HEK293 (cell line): ENCODE data around the gene CELSR1.

Source experiments
- CTCF ChIA-PET: fragments of 350-600 bp; formaldehyde crosslinking; extraction: SDS; loops from one replicate; lab custom pipeline; 2021; ENCODE audit warnings: antibody characterized with exemption; lab: Yijun Ruan, JAX
- POLR2A ChIA-PET: fragments of 300-600 bp; formaldehyde crosslinking; extraction: SDS; loops from one replicate; lab custom pipeline; 2020; ENCODE audit warnings: antibody characterized with exemption, inconsistent platforms; lab: Yijun Ruan, JAX
- H3K27ac ChIP-seq: fragments of 200-500 bp; sonication (Bioruptor generic); 2 replicates; pipeline ENCODE4 v1.5.1; 2014; ENCODE audit warnings: low read depth, low read length, control low read depth, inconsistent platforms; ENCODE audit errors: extremely low read depth
- H3K36me3 ChIP-seq, 2 experiments: fragments of 200-500 bp in 1 of 2; sonication (Bioruptor generic) in 1 of 2; 1 replicate in 1 of 2; 2 replicates in 1 of 2; pipeline ENCODE4 v1.5.1; 2014 to 2017; ENCODE audit warnings: inconsistent platforms in 2 of 2, low read length in 2 of 2; ENCODE audit not compliant: control insufficient read depth in 2 of 2, insufficient read depth in 1 of 2
- H3K4me1 ChIP-seq: fragments of 200-500 bp; sonication (Bioruptor generic); 2 replicates; pipeline ENCODE4 v1.5.1; 2014; ENCODE audit warnings: mild to moderate bottlenecking, low read length, inconsistent platforms; ENCODE audit not compliant: control insufficient read depth, insufficient read depth
- H3K4me3 ChIP-seq: 2 replicates; pipeline ENCODE4 v1.5.1; 2011; ENCODE audit warnings: low read depth, mild to moderate bottlenecking, control low read depth, low read length, moderate library complexity
- H3K9me3 ChIP-seq: fragments of 200-500 bp; sonication (Bioruptor generic); 2 replicates; pipeline ENCODE4 v1.5.1; 2014; ENCODE audit warnings: low read depth, low read length, inconsistent platforms; ENCODE audit not compliant: control insufficient read depth, insufficient read depth
- BCL11A ChIP-seq: fragments of 450-650 bp; formaldehyde crosslinking; IDR thresholded peaks from 2 replicates; pipeline ENCODE4 v1.5.1; 2016; ENCODE audit warnings: low read depth, missing biosample characterization, missing genetic modification characterization
- KLF17 ChIP-seq: fragments of 450-650 bp; formaldehyde crosslinking; IDR thresholded peaks from 2 replicates; pipeline ENCODE4 v1.5.1; 2016; ENCODE audit warnings: missing biosample characterization, missing genetic modification characterization
- SP7 ChIP-seq: fragments of 450-650 bp; formaldehyde crosslinking; IDR thresholded peaks from 2 replicates; pipeline ENCODE4 v1.5.1; 2016; ENCODE audit warnings: missing biosample characterization, missing genetic modification characterization
- ZFP69B ChIP-seq: fragments of 450-650 bp; formaldehyde crosslinking; IDR thresholded peaks from 2 replicates; pipeline ENCODE4 v1.5.1; 2016; ENCODE audit warnings: missing biosample characterization, missing genetic modification characterization
- ZNF146 ChIP-seq: fragments of 450-650 bp; formaldehyde crosslinking; IDR thresholded peaks from 2 replicates; pipeline ENCODE4 v1.5.1; 2016; ENCODE audit warnings: missing biosample characterization, missing genetic modification characterization
- ZNF155 ChIP-seq: fragments of 450-650 bp; formaldehyde crosslinking; IDR thresholded peaks from 2 replicates; pipeline ENCODE4 v1.5.1; 2016; ENCODE audit warnings: missing biosample characterization, missing genetic modification characterization
- ZNF174 ChIP-seq: fragments of 450-650 bp; formaldehyde crosslinking; IDR thresholded peaks from 2 replicates; pipeline ENCODE4 v1.5.0; 2017; ENCODE audit warnings: missing biosample characterization, mild to moderate bottlenecking, missing genetic modification characterization
- ZNF175 ChIP-seq: fragments of 450-650 bp; formaldehyde crosslinking; IDR thresholded peaks from 2 replicates; pipeline ENCODE4 v1.5.1; 2016; ENCODE audit warnings: missing biosample characterization, missing genetic modification characterization
- ZNF23 ChIP-seq: fragments of 450-650 bp; formaldehyde crosslinking; IDR thresholded peaks from 2 replicates; pipeline ENCODE4 v1.5.1; 2016; ENCODE audit warnings: missing biosample characterization, missing genetic modification characterization, borderline replicate concordance
- ZNF280C ChIP-seq: fragments of 450-650 bp; formaldehyde crosslinking; IDR thresholded peaks from 2 replicates; pipeline ENCODE4 v1.5.1; 2016; ENCODE audit warnings: missing biosample characterization, missing genetic modification characterization
- ZNF280D ChIP-seq: fragments of 450-650 bp; formaldehyde crosslinking; IDR thresholded peaks from 2 replicates; pipeline ENCODE4 v1.5.1; 2016; ENCODE audit warnings: missing biosample characterization, missing genetic modification characterization
- ZNF302 ChIP-seq: fragments of 450-650 bp; formaldehyde crosslinking; IDR thresholded peaks from 2 replicates; pipeline ENCODE4 v1.5.1; 2016; ENCODE audit warnings: missing biosample characterization, missing genetic modification characterization, low read depth
- ZNF311 ChIP-seq: fragments of 450-650 bp; formaldehyde crosslinking; IDR thresholded peaks from 2 replicates; pipeline ENCODE4 v1.5.1; 2017; ENCODE audit warnings: missing biosample characterization, missing genetic modification characterization, borderline replicate concordance
- ZNF423 ChIP-seq: fragments of 450-650 bp; formaldehyde crosslinking; IDR thresholded peaks from 2 replicates; pipeline ENCODE4 v1.5.1; 2016; ENCODE audit warnings: missing biosample characterization, missing genetic modification characterization
- ZNF433 ChIP-seq: fragments of 450-650 bp; formaldehyde crosslinking; IDR thresholded peaks from 2 replicates; pipeline ENCODE4 v1.5.1; 2016; ENCODE audit warnings: missing biosample characterization, missing genetic modification characterization, low read depth
- ZNF48 ChIP-seq: fragments of 450-650 bp; formaldehyde crosslinking; IDR thresholded peaks from 2 replicates; pipeline ENCODE4 v1.5.1; 2016; ENCODE audit warnings: missing biosample characterization, missing genetic modification characterization
- ZNF518A ChIP-seq: fragments of 450-650 bp; formaldehyde crosslinking; conservative IDR thresholded peaks from 2 replicates; pipeline ENCODE4 v1.5.1; 2016; ENCODE audit warnings: low read depth, missing biosample characterization, missing genetic modification characterization
- ZNF530 ChIP-seq: fragments of 450-650 bp; formaldehyde crosslinking; IDR thresholded peaks from 2 replicates; pipeline ENCODE4 v1.5.1; 2016; ENCODE audit warnings: low read depth, missing biosample characterization, missing genetic modification characterization
- ZNF555 ChIP-seq: fragments of 450-650 bp; formaldehyde crosslinking; conservative IDR thresholded peaks from 2 replicates; pipeline ENCODE4 v1.5.1; 2017; ENCODE audit warnings: missing biosample characterization, mild to moderate bottlenecking, missing genetic modification characterization, inconsistent platforms
- ZNF704 ChIP-seq: fragments of 450-650 bp; formaldehyde crosslinking; IDR thresholded peaks from 2 replicates; pipeline ENCODE4 v1.5.1; 2016; ENCODE audit warnings: missing biosample characterization, missing genetic modification characterization

CELSR1 gene

GRCh38 chr22:46585340-46586122, 48.1 kb upstream of the CELSR1 start:
- no peak overlapping the region for H3K4me3 ChIP-seq
- TF ChIP-seq ZNF146 (no peak), ZNF704 (no peak), ZNF311 (tag by site-specific recombination) (no peak), ZNF155 (no peak), ZNF280C (no peak), ZNF174 (no peak), ZFP69B (tag by site-specific recombination) (no peak), SP7 (tag by site-specific recombination) (no peak), ZNF433 (tag by site-specific recombination) (no peak), ZNF530 (tag by site-specific recombination) (no peak), ZNF518A (tag by site-specific recombination) (no peak), ZNF423 (tag by site-specific recombination) (no peak), ZNF280D (tag by site-specific recombination) (no peak), ZNF302 (tag by site-specific recombination) (no peak), ZNF555 (tag by site-specific recombination) (no peak), ZNF175 (tag by site-specific recombination) (no peak), BCL11A (tag by site-specific recombination) (no peak), ZNF23 (tag by site-specific recombination) (no peak), KLF17 (no peak), ZNF48 (tag by site-specific recombination) (no peak)
- TF ChIP-seq, all 188 proteins: peak for 0
- POLR2A ChIA-PET = no interaction called here
- H3K9me3 ChIP-seq = no peaks in the 10 kb centered on the region
- CTCF ChIA-PET = interaction anchor here (0.6 kb wide), 1 partner anchor 89 kb away, joined by 3 read pairs; no protein-coding TSS in a partner anchor
- no peak overlapping the region for H3K27ac ChIP-seq
- H3K36me3 ChIP-seq = no peaks in the 10 kb centered on the region
- H3K4me1 ChIP-seq = peaks cover 9% of the 10 kb centered on the region
